Upper lobe of right lung (tissue), 1 donor: ENCODE measurements around the gene EPDR1. TPM values are rescaled to one million over a fixed set of nuclear protein-coding genes. Genes with fewer than 3 reads are reported as not detected.

ENCODE experiments used
- ATAC-seq: fragments of 200-7000 bp; cut with Tn5 transposase; one replicate; pipeline ENCODE4 v1.9.1; 2020; ENCODE audit warnings: mild to moderate bottlenecking, moderate library complexity
- DNase-seq: peaks from one replicate; pipeline ENCODE4 v3.0.0-alpha.2; 2020
- H3K27ac ChIP-seq: fragments of 200-600 bp; one replicate; pipeline ENCODE4 v1.8.0; 2022
- H3K27me3 ChIP-seq: fragments of 200-600 bp; one replicate; pipeline ENCODE4 v1.8.0; 2022; ENCODE audit warnings: mild to moderate bottlenecking
- H3K36me3 ChIP-seq: fragments of 200-600 bp; one replicate; pipeline ENCODE4 v1.8.0; 2022
- H3K4me1 ChIP-seq: fragments of 200-600 bp; one replicate; pipeline ENCODE4 v1.8.0; 2022
- H3K4me3 ChIP-seq: fragments of 200-600 bp; one replicate; pipeline ENCODE4 v1.8.0; 2022; ENCODE audit warnings: mild to moderate bottlenecking
- H3K9me3 ChIP-seq: fragments of 200-600 bp; one replicate; pipeline ENCODE4 v1.8.0; 2022
- CTCF ChIP-seq: fragments of 200-600 bp; IDR thresholded peaks from one replicate; pipeline ENCODE4 v1.8.0; 2022; ENCODE audit warnings: antibody characterized with exemption
- intact Hi-C: fragments of 100-400 bp; cut with DNase I; formaldehyde crosslinking; loops from one replicate; pipeline ENCODE4 v1.11.0; 2022
- total RNA-seq: library from RNA; stranded (reverse); fragmentation: NEBNext Ultra II Directional; extraction: Animal tissue kit (Norgen Biotek cat#: 25700); gene quantifications from one replicate; pipeline ENCODE4 v1.2.1, GENCODE V29; 2021
- donor health status: DM: no; HTN: yes; CAD: no; lungs with severe emphysema.

The EPDR1 gene
- total RNA-seq, 1 donor from 2014 or later, result 70.3 TPM

GRCh38 chr7:37901236-37901827 is 19.1 kb upstream of the EPDR1 start:
- H3K36me3 ChIP-seq, result no peaks in the 10 kb centered on the region
- peak; percentile 75 for ATAC-seq
- H3K4me1 ChIP-seq, result peaks cover 9% of the 10 kb centered on the region
- H3K4me3 ChIP-seq, result no peak overlapping the region
- no peak overlapping the region for H3K27ac ChIP-seq
- intact Hi-C loops, result no loop called here
- no peaks in the 10 kb centered on the region for H3K9me3 ChIP-seq
- DNase-seq, result no peak
- H3K27me3 ChIP-seq, result no peaks in the 10 kb centered on the region
- peak; percentile 56 for TF ChIP-seq CTCF

- H3K4me1 ChIP-seq, result peaks cover 9% of the 10 kb centered on the region
- intact Hi-C loops, result no loop called here
- no peak for TF ChIP-seq CTCF
- H3K36me3 ChIP-seq, result no peaks in the 10 kb centered on the region
- no peaks in the 10 kb centered on the region for H3K27me3 ChIP-seq
- H3K27ac ChIP-seq, result no peak overlapping the region
- no peak overlapping the region for H3K4me3 ChIP-seq
- ATAC-seq (peak; percentile 54), DNase-seq (no peak)
- H3K9me3 ChIP-seq, result no peaks in the 10 kb centered on the region
Measured at GRCh38 chr7:37901890-37902524, 18.4 kb upstream of the EPDR1 start.

- intact Hi-C loops, result no loop called here
Measured at GRCh38 chr7:37908221-37908788, 12.1 kb upstream of the EPDR1 start.

GRCh38 chr7:37912756-37913155 is 7.7 kb upstream of the EPDR1 start:
- no peak for ATAC-seq
- intact Hi-C loops, result no loop called here
- H3K4me3 ChIP-seq, result no peak overlapping the region
- no peaks in the 10 kb centered on the region for H3K27me3 ChIP-seq
- H3K27ac ChIP-seq, result no peak overlapping the region
- H3K36me3 ChIP-seq, result no peaks in the 10 kb centered on the region
- no peaks in the 10 kb centered on the region for H3K9me3 ChIP-seq
- peaks cover 19% of the 10 kb centered on the region for H3K4me1 ChIP-seq
- no peak for TF ChIP-seq CTCF
- DNase-seq, result no peak

More at GRCh38 chr7:37908221-37908788, 12.1 kb upstream of the EPDR1 start:
- Histone ChIP-seq H3K4me3 (no peak overlapping the region), H3K27ac (no peak overlapping the region), H3K9me3 (no peaks in the 10 kb centered on the region), H3K36me3 (no peaks in the 10 kb centered on the region), H3K4me1 (no peaks in the 10 kb centered on the region), H3K27me3 (no peaks in the 10 kb centered on the region)
- TF ChIP-seq CTCF, result no peak
- DNase-seq (no peak), ATAC-seq (no peak)

- Histone ChIP-seq H3K4me1 (peaks cover 19% of the 10 kb centered on the region), H3K36me3 (no peaks in the 10 kb centered on the region), H3K27ac (no peak overlapping the region), H3K4me3 (peak overlapping the region; percentile 50), H3K27me3 (no peaks in the 10 kb centered on the region), H3K9me3 (no peaks in the 10 kb centered on the region)
- TF ChIP-seq CTCF, result no peak
- no peak for DNase-seq
- intact Hi-C loops, result no loop called here
- no peak for ATAC-seq
Measured at GRCh38 chr7:37915438-37915837, 5.0 kb upstream of the EPDR1 start.
